Naive thymus-derived CD4-positive, alpha-beta T cell (primary cell): ENCODE data around the gene ITPR2. TPM values are rescaled to one million over a fixed set of nuclear protein-coding genes. Genes with fewer than 3 reads are reported as not detected.
A peak's percentile ranks its signal among the peaks of the same experiment; 100 is the strongest.

Experiments used
- ATAC-seq: fragments of 150-1000 bp; cut with Tn5 transposase; 2 replicates; pipeline ENCODE4 v1.10.0; 2021; ENCODE audit warnings: mild to moderate bottlenecking, moderate library complexity
- CTCF ChIA-PET: fragments of 350-600 bp; sonication (Branson Sonifier 250); formaldehyde crosslinking; loops from one replicate; lab custom pipeline; 2021; ENCODE audit warnings: antibody characterized with exemption; lab: Charles Lee
- POLR2A ChIA-PET: fragments of 350-600 bp; sonication (Branson Sonifier 250); formaldehyde crosslinking; loops from one replicate; lab custom pipeline; 2021; ENCODE audit warnings: antibody characterized with exemption, inconsistent platforms; lab: Charles Lee
- DNase-seq, 9 donors: peaks; one replicate each; pipeline versions ENCODE4 v3.0.0 to v3.0.0-alpha.2; 2020 to 2022; ENCODE audit warnings: mixed read lengths in 1 of 9
- H3K27ac ChIP-seq: one replicate; pipeline ENCODE4 v1.7.0; 2013; ENCODE audit warnings: mild to moderate bottlenecking, low read depth, low read length, moderate library complexity
- H3K27me3 ChIP-seq, 2 donors: one replicate each; pipeline ENCODE4 v1.7.0; 2013; ENCODE audit warnings: low read length in 2 of 2, mild to moderate bottlenecking in 2 of 2, moderate library complexity in 2 of 2; ENCODE audit not compliant: control insufficient read depth in 2 of 2, insufficient read depth in 2 of 2
- H3K36me3 ChIP-seq, 3 experiments: 1 replicate in 2 of 3; 2 replicates in 1 of 3; pipeline ENCODE4 v1.7.0; 2013; ENCODE audit warnings: low read length in 3 of 3, mild to moderate bottlenecking in 3 of 3, moderate library complexity in 1 of 3; ENCODE audit not compliant: insufficient read depth in 3 of 3, control insufficient read depth in 2 of 3
- H3K4me1 ChIP-seq, 2 donors: one replicate each; pipeline ENCODE4 v1.7.0; 2013; ENCODE audit warnings: low read length in 2 of 2, mild to moderate bottlenecking in 2 of 2, moderate library complexity in 1 of 2; ENCODE audit not compliant: control insufficient read depth in 2 of 2, insufficient read depth in 2 of 2
- H3K4me3 ChIP-seq: 2 replicates; pipeline ENCODE4 v1.7.0; 2013; ENCODE audit warnings: mild to moderate bottlenecking, low read length
- H3K9me3 ChIP-seq, 3 experiments: 1 replicate in 2 of 3; 2 replicates in 1 of 3; pipeline ENCODE4 v1.7.0; 2013; ENCODE audit warnings: low read length in 3 of 3; ENCODE audit not compliant: control insufficient read depth in 2 of 3
- H3K27ac Mint-ChIP-seq, 9 donors: one replicate each; pipeline ENCODE4 v1.8.0; 2020 to 2022; ENCODE audit warnings: mixed read lengths in 9 of 9, mild to moderate bottlenecking in 8 of 9, moderate library complexity in 5 of 9, inconsistent platforms in 2 of 9
- H3K27me3 Mint-ChIP-seq, 5 donors: one replicate each; pipeline ENCODE4 v1.8.0; 2021 to 2022; ENCODE audit warnings: mixed read lengths in 5 of 5, mild to moderate bottlenecking in 1 of 5
- H3K36me3 Mint-ChIP-seq, 5 donors: one replicate each; pipeline ENCODE4 v1.8.0; 2020 to 2022; ENCODE audit warnings: mixed read lengths in 5 of 5, mild to moderate bottlenecking in 3 of 5, inconsistent platforms in 1 of 5
- H3K4me1 Mint-ChIP-seq, 7 donors: one replicate each; pipeline ENCODE4 v1.8.0; 2020 to 2022; ENCODE audit warnings: mixed read lengths in 7 of 7, mild to moderate bottlenecking in 3 of 7, inconsistent platforms in 1 of 7
- H3K4me3 Mint-ChIP-seq, 10 donors: one replicate each; pipeline ENCODE4 v1.8.0; 2020 to 2022; ENCODE audit warnings: mild to moderate bottlenecking in 10 of 10, mixed read lengths in 10 of 10, moderate library complexity in 6 of 10, inconsistent platforms in 2 of 10
- H3K9me3 Mint-ChIP-seq, 11 donors: one replicate each; pipeline ENCODE4 v1.8.0; 2020 to 2022; ENCODE audit warnings: mixed read lengths in 11 of 11, mild to moderate bottlenecking in 4 of 11, inconsistent platforms in 1 of 11, moderate library complexity in 1 of 11
- intact Hi-C, 2 donors: fragments of 100-400 bp; cut with micrococcal nuclease; formaldehyde crosslinking; loops; one replicate each; pipeline ENCODE4 v1.15.1; 2023
- polyA plus RNA-seq, 2 donors: library from polyadenylated mRNA; unstranded; fragments of 300-500 nt; fragmentation: Illumina TruSeq; gene quantifications; one replicate each; pipeline ENCODE4 v1.2.3, GENCODE V29; 2021
- total RNA-seq, 6 experiments: library from RNA in 5 of 6; stranded (reverse) in 5 of 6; gene quantifications; 1 replicate in 5 of 6; 2 replicates in 1 of 6; pipeline ENCODE4 v1.2.3 and lab custom pipeline; 2021 to 2026

The ITPR2 gene
- total and polyA plus RNA-seq, 7 experiments from 2014 or later: 11.3 to 71.5 (median 51.4) TPM

- no peaks in the 10 kb centered on the region for H3K27me3 ChIP-seq
- Mint-ChIP-seq H3K36me3 (peaks cover 5 to 66% (median 54%) of the 10 kb centered on the region in 5 donors), H3K27me3 (no peaks in the 10 kb centered on the region), H3K4me3 (no peak overlapping the region), H3K9me3 (peaks cover 0 to 8% (median 0%) of the 10 kb centered on the region in 11 donors), H3K4me1 (peaks cover 0 to 19% (median under 1%) of the 10 kb centered on the region in 7 donors), H3K27ac (peak overlapping the region in 2 of 9 donors; percentile 5 to 18)
- DNase-seq (no peak), ATAC-seq (no peak)
- no peaks in the 10 kb centered on the region for H3K4me1 ChIP-seq
- peaks cover 0 to 34% (median 0%) of the 10 kb centered on the region in 3 experiments for H3K36me3 ChIP-seq
- POLR2A ChIA-PET: no interaction called here
- no peak overlapping the region for H3K4me3 ChIP-seq
- no peaks in the 10 kb centered on the region for H3K9me3 ChIP-seq
- H3K27ac ChIP-seq: no peak overlapping the region
- intact Hi-C loops: no loop called here
- CTCF ChIA-PET: no interaction called here
Observed at GRCh38 chr12:26341491-26341890, 491.5 kb downstream of the ITPR2 start.

- POLR2A ChIA-PET: no interaction called here
- no peak overlapping the region for H3K27ac Mint-ChIP-seq
Observed at GRCh38 chr12:26340649-26341048, 492.3 kb downstream of the ITPR2 start.

GRCh38 chr12:26339976-26340375, 493.0 kb downstream of the ITPR2 start:
- Mint-ChIP-seq H3K27me3 (no peaks in the 10 kb centered on the region), H3K4me1 (peaks cover 0 to 17% (median 0%) of the 10 kb centered on the region in 7 donors), H3K36me3 (peaks cover 5 to 74% (median 50%) of the 10 kb centered on the region in 5 donors), H3K27ac (no peak overlapping the region), H3K4me3 (no peak overlapping the region), H3K9me3 (peaks cover 0 to 16% (median 3%) of the 10 kb centered on the region in 11 donors)
- no peak overlapping the region for H3K27ac ChIP-seq
- POLR2A ChIA-PET: no interaction called here
- H3K36me3 ChIP-seq: peaks cover 0 to 34% (median 0%) of the 10 kb centered on the region in 3 experiments
- no peaks in the 10 kb centered on the region for H3K9me3 ChIP-seq
- H3K4me1 ChIP-seq: no peaks in the 10 kb centered on the region
- no peaks in the 10 kb centered on the region for H3K27me3 ChIP-seq
- ATAC-seq (no peak), DNase-seq (no peak)
- H3K4me3 ChIP-seq: no peak overlapping the region
- CTCF ChIA-PET: no interaction called here
- intact Hi-C loops: no loop called here

More at GRCh38 chr12:26340649-26341048, 492.3 kb downstream of the ITPR2 start:
- peaks cover 0 to 9% (median 0%) of the 10 kb centered on the region in 11 donors for H3K9me3 Mint-ChIP-seq
- peaks cover 0 to 17% (median 0%) of the 10 kb centered on the region in 7 donors for H3K4me1 Mint-ChIP-seq
- no peak overlapping the region for H3K27ac ChIP-seq
- H3K27me3 ChIP-seq: no peaks in the 10 kb centered on the region
- H3K36me3 Mint-ChIP-seq: peaks cover 5 to 73% (median 51%) of the 10 kb centered on the region in 5 donors
- no peak overlapping the region for H3K4me3 Mint-ChIP-seq
- ATAC-seq (peak; percentile 70), DNase-seq (no peak)
- CTCF ChIA-PET: no interaction called here
- H3K9me3 ChIP-seq: no peaks in the 10 kb centered on the region
- intact Hi-C loops: no loop called here
- H3K4me1 ChIP-seq: no peaks in the 10 kb centered on the region
- no peaks in the 10 kb centered on the region for H3K27me3 Mint-ChIP-seq
- H3K36me3 ChIP-seq: peaks cover 0 to 34% (median 0%) of the 10 kb centered on the region in 3 experiments
- no peak overlapping the region for H3K4me3 ChIP-seq

GRCh38 chr12:26338586-26339572, 494.1 kb downstream of the ITPR2 start:
- POLR2A ChIA-PET: no interaction called here

GRCh38 chr12:26335651-26336050, 497.3 kb downstream of the ITPR2 start:
- POLR2A ChIA-PET: interaction anchor here (0.5 kb wide), 1 partner anchor 144 kb away, joined by 3 read pairs; no protein-coding TSS in a partner anchor

More at GRCh38 chr12:26338586-26339572, 494.1 kb downstream of the ITPR2 start:
- CTCF ChIA-PET: no interaction called here
- Histone ChIP-seq H3K27ac (no peak overlapping the region), H3K27me3 (no peaks in the 10 kb centered on the region), H3K9me3 (peaks cover 0 to 6% (median 0%) of the 10 kb centered on the region in 3 experiments), H3K36me3 (peaks cover 0 to 34% (median 0%) of the 10 kb centered on the region in 3 experiments), H3K4me3 (no peak overlapping the region), H3K4me1 (no peaks in the 10 kb centered on the region)
- Mint-ChIP-seq H3K9me3 (peaks cover 0 to 27% (median 4%) of the 10 kb centered on the region in 11 donors), H3K27me3 (no peaks in the 10 kb centered on the region), H3K36me3 (peaks cover 5 to 73% (median 57%) of the 10 kb centered on the region in 5 donors), H3K27ac (no peak overlapping the region), H3K4me1 (peaks cover 0 to 15% (median 0%) of the 10 kb centered on the region in 7 donors), H3K4me3 (no peak overlapping the region)
- intact Hi-C loops: no loop called here
- no peak for ATAC-seq
- DNase-seq: no peak

GRCh38 chr12:26334621-26335124, 498.3 kb downstream of the ITPR2 start:
- H3K27me3 ChIP-seq: no peaks in the 10 kb centered on the region
- H3K9me3 Mint-ChIP-seq: peaks cover 0 to 61% (median 17%) of the 10 kb centered on the region in 11 donors
- H3K27ac ChIP-seq: no peak overlapping the region
- CTCF ChIA-PET: interaction anchor here (0.6 kb wide), 1 partner anchor 31 kb away, joined by 3 read pairs; no protein-coding TSS in a partner anchor
- DNase-seq (no peak), ATAC-seq (peak; percentile 16)
- H3K9me3 ChIP-seq: peaks cover 0 to 23% (median 0%) of the 10 kb centered on the region in 3 experiments
- H3K36me3 Mint-ChIP-seq: peaks cover 6 to 50% (median 36%) of the 10 kb centered on the region in 5 donors
- peaks cover 0 to 17% (median 0%) of the 10 kb centered on the region in 3 experiments for H3K36me3 ChIP-seq
- H3K4me3 Mint-ChIP-seq: no peak overlapping the region
- no peak overlapping the region for H3K27ac Mint-ChIP-seq
- POLR2A ChIA-PET: no interaction called here
- H3K4me3 ChIP-seq: no peak overlapping the region
- intact Hi-C loops: no loop called here
- no peaks in the 10 kb centered on the region for H3K4me1 Mint-ChIP-seq
- no peaks in the 10 kb centered on the region for H3K27me3 Mint-ChIP-seq
- no peaks in the 10 kb centered on the region for H3K4me1 ChIP-seq

More at GRCh38 chr12:26335651-26336050, 497.3 kb downstream of the ITPR2 start:
- CTCF ChIA-PET: no interaction called here
- Mint-ChIP-seq H3K36me3 (peaks cover 6 to 59% (median 44%) of the 10 kb centered on the region in 5 donors), H3K4me1 (peaks cover 0 to 4% (median 0%) of the 10 kb centered on the region in 7 donors), H3K9me3 (peaks cover 0 to 55% (median 17%) of the 10 kb centered on the region in 11 donors), H3K27me3 (no peaks in the 10 kb centered on the region), H3K4me3 (no peak overlapping the region), H3K27ac (no peak overlapping the region)
- H3K4me1 ChIP-seq: no peaks in the 10 kb centered on the region
- H3K27me3 ChIP-seq: no peaks in the 10 kb centered on the region
- H3K4me3 ChIP-seq: no peak overlapping the region
- intact Hi-C loops: no loop called here
- no peak overlapping the region for H3K27ac ChIP-seq
- H3K36me3 ChIP-seq: peaks cover 0 to 27% (median 0%) of the 10 kb centered on the region in 3 experiments
- DNase-seq: no peak
- ATAC-seq: no peak
- H3K9me3 ChIP-seq: peaks cover 0 to 23% (median 0%) of the 10 kb centered on the region in 3 experiments
